HUES64 (cell line): ENCODE results near the gene EVI5L.

Source experiments
- H3K27ac ChIP-seq: 2 replicates; pipeline ENCODE4 v1.7.0; 2013; ENCODE audit warnings: low read depth, low read length, inconsistent platforms
- H3K27me3 ChIP-seq: 2 replicates; pipeline ENCODE4 v1.6.1; 2013; ENCODE audit warnings: mild to moderate bottlenecking, low read length; ENCODE audit not compliant: insufficient read depth
- H3K36me3 ChIP-seq: 2 replicates; pipeline ENCODE4 v1.6.1; 2013; ENCODE audit warnings: mild to moderate bottlenecking, low read length; ENCODE audit not compliant: insufficient read depth
- H3K4me1 ChIP-seq: 2 replicates; pipeline ENCODE4 v1.6.1; 2013; ENCODE audit warnings: mild to moderate bottlenecking, low read length, moderate library complexity; ENCODE audit not compliant: insufficient read depth
- H3K4me3 ChIP-seq: 2 replicates; pipeline ENCODE4 v1.5.1; 2013; ENCODE audit warnings: mild to moderate bottlenecking, low read length, moderate library complexity
- H3K9ac ChIP-seq: 2 replicates; pipeline ENCODE4 v1.6.1; 2013; ENCODE audit warnings: mild to moderate bottlenecking, low read depth, low read length
- H3K9me3 ChIP-seq: 2 replicates; pipeline ENCODE4 v1.6.1; 2013; ENCODE audit warnings: low read depth, low read length; ENCODE audit not compliant: insufficient read depth
- WGBS: fragments of 150-250, 120-280 bp; methylation state at CpG from one replicate; pipeline ENCODE4 v1.1.7; 2013; ENCODE audit warnings: missing lambda C conversion rate; 5-methylcytosine and 5-hydroxymethylcytosine counted together

The EVI5L gene

GRCh38 chr19:7846155-7846646, 16.2 kb downstream of the EVI5L start:
- H3K4me3 ChIP-seq, result no peak overlapping the region
- H3K9ac ChIP-seq, result no peak overlapping the region
- 94% methylated on average over 19 of the region's 19 CpGs for WGBS
- no peaks in the 10 kb centered on the region for H3K36me3 ChIP-seq
- 0 out of 2 replicates have a peak, but pooled peaks cover 4% of the 10 kb centered on the region for H3K9me3 ChIP-seq
- H3K4me1 ChIP-seq, result no peaks in the 10 kb centered on the region
- H3K27ac ChIP-seq, result no peak overlapping the region
- H3K27me3 ChIP-seq, result no peaks in the 10 kb centered on the region

- Histone ChIP-seq H3K27me3 (no peaks in the 10 kb centered on the region), H3K4me3 (no peak overlapping the region), H3K9ac (no peak overlapping the region), H3K27ac (no peak overlapping the region), H3K4me1 (no peaks in the 10 kb centered on the region), H3K9me3 (no peaks in the 10 kb centered on the region), H3K36me3 (no peaks in the 10 kb centered on the region)
- WGBS, result 90% methylated on average over 23 of the region's 23 CpGs
Observed at GRCh38 chr19:7847664-7848063, 17.6 kb downstream of the EVI5L start.

GRCh38 chr19:7848779-7849457, 18.9 kb downstream of the EVI5L start:
- Histone ChIP-seq H3K9ac (no peak overlapping the region), H3K4me1 (no peaks in the 10 kb centered on the region)
- WGBS, result 92% methylated on average over 34 of the region's 34 CpGs

GRCh38 chr19:7849631-7849999, 19.6 kb downstream of the EVI5L start:
- no peak overlapping the region for H3K27ac ChIP-seq

More at GRCh38 chr19:7848779-7849457, 18.9 kb downstream of the EVI5L start:
- Histone ChIP-seq H3K4me3 (no peak overlapping the region), H3K9me3 (no peaks in the 10 kb centered on the region), H3K27ac (no peak overlapping the region), H3K36me3 (no peaks in the 10 kb centered on the region), H3K27me3 (0 out of 2 replicates have a peak, but pooled peaks cover under 1% of the 10 kb centered on the region)

GRCh38 chr19:7850000-7850813, 20.2 kb downstream of the EVI5L start:
- peaks cover 11% of the 10 kb centered on the region for H3K27me3 ChIP-seq
- H3K4me1 ChIP-seq, result no peaks in the 10 kb centered on the region
- no peak overlapping the region for H3K27ac ChIP-seq
- no peaks in the 10 kb centered on the region for H3K36me3 ChIP-seq
- no peak overlapping the region for H3K9ac ChIP-seq
- WGBS, result 84% methylated on average over 25 of the region's 25 CpGs
- no peaks in the 10 kb centered on the region for H3K9me3 ChIP-seq
- H3K4me3 ChIP-seq, result no peak overlapping the region

More at GRCh38 chr19:7849631-7849999, 19.6 kb downstream of the EVI5L start:
- H3K36me3 ChIP-seq, result no peaks in the 10 kb centered on the region
- WGBS, result 88% methylated on average over 9 of the region's 9 CpGs
- no peak overlapping the region for H3K4me3 ChIP-seq
- H3K4me1 ChIP-seq, result no peaks in the 10 kb centered on the region
- H3K27me3 ChIP-seq, result peaks cover 7% of the 10 kb centered on the region
- no peaks in the 10 kb centered on the region for H3K9me3 ChIP-seq
- H3K9ac ChIP-seq, result no peak overlapping the region

GRCh38 chr19:7850945-7851622, 21.1 kb downstream of the EVI5L start:
- H3K36me3 ChIP-seq, result no peaks in the 10 kb centered on the region
- H3K4me3 ChIP-seq, result no peak overlapping the region
- H3K9ac ChIP-seq, result no peak overlapping the region
- peaks cover 13% of the 10 kb centered on the region for H3K27me3 ChIP-seq
- H3K4me1 ChIP-seq, result no peaks in the 10 kb centered on the region
- H3K27ac ChIP-seq, result no peak overlapping the region
- no peaks in the 10 kb centered on the region for H3K9me3 ChIP-seq
- 87% methylated on average over 19 of the region's 19 CpGs for WGBS

GRCh38 chr19:7851623-7852500, 21.8 kb downstream of the EVI5L start:
- H3K9me3 ChIP-seq, result no peaks in the 10 kb centered on the region
- H3K36me3 ChIP-seq, result no peaks in the 10 kb centered on the region
- no peak overlapping the region for H3K4me3 ChIP-seq
- WGBS, result 83% methylated on average over 26 of the region's 26 CpGs
- peaks cover 13% of the 10 kb centered on the region for H3K27me3 ChIP-seq
- H3K9ac ChIP-seq, result no peak overlapping the region
- H3K4me1 ChIP-seq, result no peaks in the 10 kb centered on the region
- no peak overlapping the region for H3K27ac ChIP-seq

GRCh38 chr19:7852851-7853769, 23.1 kb downstream of the EVI5L start:
- H3K4me1 ChIP-seq, result no peaks in the 10 kb centered on the region
- WGBS, result 27% methylated on average over 45 of the region's 45 CpGs
- peaks cover 16% of the 10 kb centered on the region for H3K27me3 ChIP-seq
- no peak overlapping the region for H3K27ac ChIP-seq
- peak overlapping the region; percentile 34; the same call in 1 of the 2 replicates for H3K4me3 ChIP-seq
- H3K36me3 ChIP-seq, result no peaks in the 10 kb centered on the region
- H3K9ac ChIP-seq, result no peak overlapping the region
- no peaks in the 10 kb centered on the region for H3K9me3 ChIP-seq

- H3K4me3 ChIP-seq, result peak overlapping the region; percentile 34; the same call in 1 of the 2 replicates
- 0 out of 2 replicates have a peak, but pooled peaks cover 4% of the 10 kb centered on the region for H3K4me1 ChIP-seq
- H3K27ac ChIP-seq, result no peak overlapping the region
- H3K36me3 ChIP-seq, result no peaks in the 10 kb centered on the region
- peaks cover 16% of the 10 kb centered on the region for H3K27me3 ChIP-seq
- H3K9ac ChIP-seq, result no peak overlapping the region
- 68% methylated on average over 12 of the region's 12 CpGs for WGBS
- H3K9me3 ChIP-seq, result no peaks in the 10 kb centered on the region
Observed at GRCh38 chr19:7853770-7854128, 23.7 kb downstream of the EVI5L start.
